HG02885 (cell line): Measurements from ENCODE around the gene BIRC6.
A peak's percentile ranks its signal among the peaks of the same experiment; 100 is the strongest.
"Not testable (repeated sequence)": the region's sequence is repeated elsewhere in the genome, so short reads cannot be mapped to it uniquely, and the experiment has no call there.

Source experiments
- ATAC-seq: cut with Tn5 transposase; IDR thresholded peaks from one replicate; pipeline ENCODE4 v1.9.1; 2021; ENCODE audit warnings: mild to moderate bottlenecking; ENCODE audit not compliant: unreplicated experiment, poor library complexity

Gene BIRC6

DNA sequence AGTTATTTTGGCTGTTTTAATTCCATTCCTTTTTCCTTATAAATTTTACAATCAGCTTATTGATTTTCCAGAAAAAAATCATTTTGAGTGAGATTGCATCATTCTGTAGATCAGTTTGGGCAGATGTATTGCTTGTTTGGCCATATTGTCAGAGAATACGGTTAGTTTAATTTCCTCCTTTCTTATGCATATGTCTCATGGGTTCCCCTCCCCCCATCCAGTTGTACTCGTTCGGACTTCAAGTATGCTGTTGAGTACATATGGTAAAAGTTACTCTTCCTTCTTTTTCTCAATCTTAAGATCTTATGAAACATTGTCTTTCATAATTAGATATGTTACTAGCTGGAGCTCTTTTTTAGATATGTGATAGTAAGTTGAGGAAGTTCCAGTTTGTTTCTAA, 139.8 kb downstream of the BIRC6 start:
- no peak for ATAC-seq

DNA sequence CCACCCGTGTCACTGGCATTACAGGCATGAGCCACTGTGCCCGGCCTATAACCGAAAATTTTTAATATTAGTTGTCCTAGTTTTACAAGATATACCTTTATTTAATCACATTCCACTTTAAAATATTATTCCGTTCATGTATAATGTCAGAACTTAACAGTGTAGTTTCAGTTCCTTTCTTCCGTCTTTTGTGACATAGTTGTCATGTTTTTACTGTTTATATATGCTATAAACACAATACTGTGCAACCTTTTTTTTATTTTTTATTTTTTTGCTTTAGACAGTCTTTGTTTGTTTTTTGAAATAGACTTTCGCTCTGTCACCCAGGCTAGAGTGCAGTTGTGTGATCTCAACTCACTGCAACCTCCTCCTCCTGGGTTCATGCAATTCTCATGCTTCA, 141.5 kb downstream of the BIRC6 start:
- ATAC-seq = no peak

DNA sequence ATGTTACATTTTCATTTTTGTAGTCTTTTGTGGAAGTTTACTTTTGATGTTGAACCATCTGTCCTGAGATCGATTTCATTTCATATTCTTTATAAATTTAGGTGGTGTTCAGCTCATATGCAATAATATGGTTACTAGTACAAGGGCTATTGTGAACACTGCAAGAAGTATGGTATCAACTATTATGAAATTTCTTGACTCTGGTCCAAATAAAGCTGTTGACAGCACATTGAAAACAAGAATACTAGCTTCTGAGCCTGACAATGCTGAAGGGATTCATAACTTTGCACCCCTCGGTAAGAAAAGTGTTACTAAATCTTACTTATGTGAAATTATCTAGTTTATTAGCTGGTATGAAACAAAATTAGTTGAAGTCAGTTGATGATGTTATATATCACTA, 146.1 kb downstream of the BIRC6 start:
- ATAC-seq = no peak

DNA sequence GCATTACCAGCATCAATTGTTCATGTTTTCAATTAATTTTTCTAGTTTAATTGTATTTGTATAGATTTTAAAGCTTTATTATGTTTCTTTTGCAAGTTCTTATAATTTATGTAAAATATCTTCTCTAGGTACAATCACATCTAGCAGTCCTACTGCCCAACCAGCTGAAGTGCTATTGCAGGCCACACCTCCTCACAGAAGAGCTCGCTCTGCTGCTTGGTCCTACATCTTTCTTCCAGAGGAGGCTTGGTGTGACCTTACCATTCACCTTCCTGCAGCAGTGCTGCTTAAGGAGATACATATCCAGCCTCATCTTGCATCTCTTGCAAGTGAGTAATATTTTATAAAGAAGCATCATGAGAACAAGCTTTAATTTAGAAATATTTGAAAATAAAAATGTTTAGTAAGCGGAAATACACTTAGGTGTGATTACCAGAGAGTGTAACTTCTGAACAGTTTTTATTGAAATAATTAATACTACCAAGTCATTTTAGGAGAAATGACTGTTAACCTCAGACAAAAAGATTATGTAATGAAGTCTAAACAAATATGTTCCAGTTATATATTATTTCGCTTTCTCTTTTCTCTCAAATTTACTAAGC, 148.2 kb downstream of the BIRC6 start:
- ATAC-seq = no peak

DNA sequence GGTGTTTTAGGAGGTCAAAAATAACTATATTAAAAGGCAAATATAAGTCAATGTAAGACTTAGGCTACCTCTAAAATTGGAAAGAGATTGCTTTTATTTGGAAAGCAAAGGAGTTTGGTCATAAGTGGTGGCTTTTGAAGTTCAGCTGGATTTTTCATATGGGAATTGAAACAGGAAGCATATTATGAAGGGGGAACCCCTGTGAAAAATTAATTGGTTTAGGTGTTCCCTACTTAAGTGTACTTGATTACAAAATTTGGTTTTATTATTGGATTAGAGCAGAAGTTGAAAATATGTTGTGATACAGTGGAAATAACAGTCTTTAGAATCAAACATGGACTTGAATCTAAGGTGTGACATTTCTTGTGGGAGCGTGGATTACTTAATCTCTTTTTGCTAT, 149.6 kb downstream of the BIRC6 start:
- no peak for ATAC-seq

DNA sequence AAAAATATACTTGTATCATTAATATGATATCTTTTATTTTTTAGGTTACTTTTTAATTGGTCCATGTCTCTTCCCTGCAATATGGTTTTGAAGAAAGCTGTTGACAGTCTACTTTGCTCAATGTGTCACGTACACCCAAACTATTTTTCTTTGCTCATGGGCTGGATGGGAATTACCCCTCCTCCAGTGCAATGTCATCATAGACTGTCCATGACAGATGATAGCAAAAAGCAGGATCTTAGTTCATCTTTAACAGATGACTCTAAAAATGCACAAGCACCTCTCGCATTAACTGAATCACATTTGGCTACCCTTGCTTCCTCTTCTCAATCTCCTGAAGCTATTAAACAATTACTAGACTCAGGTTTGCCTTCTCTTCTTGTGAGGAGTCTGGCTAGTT, 158.1 kb downstream of the BIRC6 start:
- ATAC-seq = no peak

DNA sequence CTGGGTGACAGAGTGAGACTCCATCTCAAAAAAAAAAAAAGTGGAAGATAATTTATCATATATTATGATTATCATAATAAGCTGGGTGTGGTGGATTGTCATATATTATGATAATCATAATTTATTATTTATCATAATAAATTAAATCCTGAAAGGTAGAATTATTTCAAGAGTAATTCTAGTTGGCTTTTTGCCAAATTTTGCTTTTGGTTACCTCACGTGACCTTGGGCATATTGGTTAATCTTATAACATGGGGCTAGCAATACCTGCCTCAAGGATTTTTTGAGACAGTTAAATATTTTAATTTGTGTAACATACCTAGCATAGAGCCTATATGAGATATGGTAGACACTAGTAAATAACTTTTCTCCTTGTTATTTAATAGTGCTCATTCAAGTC, 159.7 kb downstream of the BIRC6 start:
- ATAC-seq = no peak

DNA sequence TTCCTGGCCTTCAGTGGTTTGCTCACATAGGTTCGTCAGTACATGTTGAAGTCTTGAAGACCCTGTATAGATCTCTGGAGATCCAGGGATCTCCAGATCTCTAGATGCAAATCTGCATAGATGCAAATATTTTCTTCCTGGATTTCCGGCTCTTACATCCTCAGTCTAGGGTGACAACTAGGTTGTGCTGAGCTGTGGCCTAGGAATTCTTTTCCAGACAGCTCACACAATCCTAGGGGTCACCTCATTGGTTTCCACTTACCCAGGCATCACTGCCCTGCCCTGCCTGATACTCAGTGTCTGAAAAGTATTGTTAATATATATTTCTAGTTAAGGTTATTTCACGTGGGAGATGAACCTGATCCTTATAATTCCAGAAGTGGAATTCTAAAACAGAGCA, 165.9 kb downstream of the BIRC6 start:
- no peak for ATAC-seq

DNA sequence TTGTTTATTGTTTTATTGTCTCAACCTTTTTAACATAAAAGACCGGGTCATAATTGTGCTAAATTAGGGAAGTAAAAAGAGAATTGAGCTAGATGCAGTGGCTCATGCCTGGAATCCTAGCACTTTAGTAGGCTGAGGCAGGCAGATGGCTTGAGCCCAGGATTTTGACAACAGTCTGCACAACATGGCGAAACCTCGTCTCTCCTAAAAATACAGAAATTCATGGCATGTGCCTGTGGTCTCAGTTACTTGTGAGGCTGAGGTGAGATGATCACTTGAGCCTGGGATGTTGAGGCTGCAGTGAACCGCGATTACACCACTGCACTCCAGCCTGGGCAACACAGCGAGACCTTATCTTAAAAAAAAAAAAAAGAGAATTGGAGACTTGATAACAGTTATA, 166.9 kb downstream of the BIRC6 start:
- no peak for ATAC-seq

DNA sequence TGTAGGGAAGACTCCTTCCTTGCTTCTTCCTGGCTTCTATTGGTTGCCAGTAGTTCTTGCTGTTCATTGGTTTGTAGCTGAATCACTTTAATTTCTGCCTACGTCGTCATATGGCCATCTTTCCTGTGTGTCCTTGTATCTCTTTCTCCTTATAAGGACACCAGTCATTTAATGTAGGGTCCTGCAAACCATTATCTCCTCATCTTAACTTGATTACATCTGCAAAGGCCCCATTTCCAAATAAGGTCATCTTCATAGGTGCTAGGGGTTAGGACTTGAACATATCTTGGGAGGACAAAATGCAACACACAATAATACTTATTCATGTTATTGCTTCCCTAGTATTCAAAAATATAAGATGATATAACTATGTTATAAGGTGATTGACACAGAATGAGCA, 175.5 kb downstream of the BIRC6 start:
- ATAC-seq = no peak

DNA sequence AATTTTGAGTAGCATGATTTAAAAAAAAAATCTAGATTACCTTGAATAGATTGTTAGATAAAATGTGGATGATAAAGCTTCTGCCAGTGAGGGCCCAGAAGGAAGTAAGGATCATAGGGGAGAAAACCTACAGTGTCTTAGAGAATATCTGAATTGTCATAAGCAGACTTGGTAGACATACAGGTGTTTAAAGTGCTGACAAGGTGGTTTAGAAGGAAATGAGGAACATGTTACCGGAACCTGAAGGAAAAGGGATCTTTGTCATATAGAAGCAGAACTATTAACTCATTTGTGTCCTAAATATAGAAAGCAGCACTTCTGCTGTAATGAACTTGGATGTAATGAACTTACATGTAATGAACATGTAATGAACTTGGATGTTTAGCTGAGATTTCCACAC, 176.1 kb downstream of the BIRC6 start:
- no peak for ATAC-seq

DNA sequence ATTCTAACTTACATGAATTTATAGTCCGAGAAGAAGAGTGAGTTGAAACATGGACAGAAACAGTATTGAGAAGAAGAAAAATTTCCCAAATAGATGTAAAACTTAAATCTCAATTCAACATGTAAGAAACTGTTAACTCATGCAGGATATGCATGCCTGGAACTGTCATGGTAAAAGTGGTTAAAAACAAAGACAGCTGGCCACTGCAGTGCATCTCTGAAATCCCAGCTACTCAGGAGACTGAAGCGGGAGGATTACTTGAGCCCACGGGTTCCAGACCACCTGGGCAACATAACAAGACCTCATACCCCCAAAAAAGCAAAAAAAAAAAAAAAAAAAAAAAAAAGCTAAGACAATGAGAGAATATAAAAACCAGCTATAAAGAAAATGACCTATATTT, 178.0 kb downstream of the BIRC6 start:
- no peak for ATAC-seq

DNA sequence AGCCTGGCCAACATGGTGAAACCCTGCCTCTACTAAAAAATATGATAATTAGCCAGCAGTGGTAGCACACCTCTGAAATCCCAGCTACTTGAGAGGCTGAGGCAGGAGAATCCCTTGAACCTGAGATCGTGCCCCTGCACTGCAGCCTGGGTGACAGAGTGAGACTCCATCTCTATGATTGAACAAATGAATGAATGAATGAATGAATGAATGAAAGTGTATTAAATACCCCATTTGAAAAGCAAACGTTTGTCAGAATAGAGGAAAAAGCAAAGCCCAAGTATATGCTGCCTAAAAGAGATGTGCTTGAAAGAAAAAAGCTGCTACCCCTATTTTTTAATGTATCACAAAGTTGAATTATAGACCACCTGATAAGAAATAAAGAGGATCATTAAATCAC, 181.9 kb downstream of the BIRC6 start:
- ATAC-seq = no peak

DNA sequence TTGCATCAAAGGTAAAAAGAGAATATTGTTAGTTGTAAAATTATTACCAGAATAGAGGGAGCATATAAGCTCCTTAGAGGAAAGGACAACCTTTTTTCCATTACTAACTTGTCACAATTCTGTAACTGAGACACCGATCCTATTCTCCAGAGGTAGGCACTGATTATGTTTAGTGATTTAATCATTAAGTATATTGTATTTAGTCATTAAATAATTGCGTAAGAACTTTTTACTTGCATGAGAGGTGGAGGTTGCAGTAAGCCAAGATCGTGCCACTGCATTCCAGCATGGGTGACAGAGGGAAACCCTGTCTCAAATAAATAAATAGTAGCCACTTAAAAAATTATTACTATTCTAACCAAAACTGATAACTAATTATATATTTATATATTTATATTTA, 195.7 kb downstream of the BIRC6 start:
- ATAC-seq = not testable (repeated sequence)

DNA sequence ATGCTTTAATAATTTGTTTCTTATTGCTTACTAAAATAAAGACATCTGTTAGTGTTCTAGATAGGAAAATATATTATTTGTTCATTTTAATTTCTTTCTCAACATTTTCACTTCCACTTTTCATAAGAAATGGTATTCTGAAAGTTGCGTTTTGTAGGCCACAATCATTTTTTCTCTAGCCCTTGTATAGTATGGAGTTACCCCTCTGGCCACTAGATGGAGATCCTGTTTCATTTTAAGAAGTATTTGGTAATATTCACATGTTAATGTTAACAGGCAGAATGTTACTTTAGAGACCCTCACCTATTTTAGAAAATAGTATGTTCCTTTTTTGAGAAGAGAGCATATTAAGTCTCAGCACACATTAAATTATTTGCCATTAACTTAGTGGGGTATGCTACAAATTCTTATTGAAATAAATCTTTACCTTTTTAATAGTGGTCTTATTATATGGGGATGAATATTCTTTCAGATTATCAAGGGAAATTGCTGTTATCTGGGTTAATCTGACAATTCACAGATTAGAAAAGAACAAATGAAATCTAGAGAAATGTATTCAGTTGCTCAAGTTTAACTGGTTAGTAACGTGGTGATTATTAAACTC, 197.1 kb downstream of the BIRC6 start:
- peak; percentile 79 for ATAC-seq

DNA sequence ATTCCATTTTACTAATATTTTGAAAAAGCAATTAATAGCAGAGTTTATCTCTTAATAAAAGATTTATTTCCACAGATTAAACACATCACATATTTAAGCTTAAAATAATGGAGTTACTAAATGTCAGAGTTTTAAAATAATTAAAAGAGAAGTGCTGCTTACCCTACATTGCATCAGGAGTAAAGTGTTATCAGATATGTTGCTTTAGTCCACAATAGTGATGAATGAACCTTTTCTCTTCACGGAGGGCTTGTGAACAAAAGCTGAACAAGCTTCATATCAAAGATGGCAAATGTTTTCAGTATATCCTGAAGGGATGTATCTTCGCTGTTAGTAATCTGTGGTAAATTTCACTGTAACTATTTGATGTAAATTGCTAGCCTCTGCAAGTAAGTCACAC, 201.7 kb downstream of the BIRC6 start:
- ATAC-seq = no peak

DNA sequence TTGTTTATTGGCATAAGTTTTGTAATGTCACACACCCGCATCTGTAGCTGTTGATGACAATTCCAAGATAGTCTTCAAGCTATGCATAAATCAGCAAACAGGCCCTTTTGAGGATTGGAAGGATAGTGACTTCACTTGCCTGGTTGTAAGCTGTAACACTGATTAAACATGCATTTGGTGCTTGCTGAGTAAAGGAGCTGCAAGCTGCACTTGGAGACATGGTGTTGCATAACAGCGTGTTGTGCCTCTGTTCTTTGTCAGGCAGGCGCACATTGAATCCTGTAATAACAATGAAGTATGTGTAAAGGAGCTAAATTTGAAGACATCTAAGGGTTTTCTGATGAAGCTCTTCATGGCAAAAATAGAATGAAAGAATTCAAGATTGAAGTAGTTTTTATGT, 202.3 kb downstream of the BIRC6 start:
- ATAC-seq = no peak

DNA sequence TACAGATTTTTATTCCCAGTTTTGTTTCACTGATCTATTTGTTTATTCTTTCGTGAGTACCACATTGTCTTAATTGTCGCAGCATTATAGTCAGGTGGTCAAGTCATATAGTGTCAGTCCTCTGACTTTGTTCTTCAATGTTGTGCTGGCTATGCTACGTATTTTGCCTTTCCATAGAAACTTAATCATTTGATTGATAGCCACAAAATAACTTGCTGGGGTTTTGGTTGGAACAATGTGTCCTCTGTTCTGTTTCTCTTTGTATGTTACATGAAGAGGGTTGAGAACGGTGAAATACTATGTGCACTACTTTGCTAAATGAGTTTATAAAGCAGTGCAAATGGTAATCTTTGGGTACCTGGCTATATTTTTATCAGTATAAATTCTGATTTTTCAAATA, 206.1 kb downstream of the BIRC6 start:
- ATAC-seq = no peak

DNA sequence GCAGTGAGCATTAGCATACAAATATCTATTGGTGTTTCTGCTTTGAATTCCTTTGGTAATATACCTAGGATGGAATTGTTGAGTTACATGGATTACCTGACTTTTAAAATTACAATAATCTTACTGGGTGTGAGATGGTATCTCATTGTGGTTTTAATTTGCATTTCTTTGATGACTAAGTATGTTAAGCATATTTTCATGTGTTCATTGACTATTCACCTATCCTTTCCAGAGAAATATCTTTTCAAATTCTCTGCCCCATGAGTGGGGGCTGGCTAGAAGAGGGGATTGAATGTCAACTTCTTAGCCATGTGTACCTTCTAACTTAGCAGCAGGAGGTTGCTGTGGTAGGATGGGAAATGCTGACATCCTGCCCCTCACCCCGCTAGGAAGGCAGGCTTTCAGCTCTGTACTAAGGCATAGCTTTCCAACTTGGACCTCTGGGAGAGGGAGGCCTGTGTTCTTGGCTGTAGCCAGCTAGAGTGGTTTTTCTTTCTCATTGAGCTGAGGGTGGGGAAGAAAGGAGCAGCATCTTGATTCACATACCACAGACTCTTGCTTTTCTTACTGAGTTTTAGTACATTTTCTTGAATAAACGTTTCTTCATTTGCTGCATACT, 207.7 kb downstream of the BIRC6 start:
- no peak for ATAC-seq

DNA sequence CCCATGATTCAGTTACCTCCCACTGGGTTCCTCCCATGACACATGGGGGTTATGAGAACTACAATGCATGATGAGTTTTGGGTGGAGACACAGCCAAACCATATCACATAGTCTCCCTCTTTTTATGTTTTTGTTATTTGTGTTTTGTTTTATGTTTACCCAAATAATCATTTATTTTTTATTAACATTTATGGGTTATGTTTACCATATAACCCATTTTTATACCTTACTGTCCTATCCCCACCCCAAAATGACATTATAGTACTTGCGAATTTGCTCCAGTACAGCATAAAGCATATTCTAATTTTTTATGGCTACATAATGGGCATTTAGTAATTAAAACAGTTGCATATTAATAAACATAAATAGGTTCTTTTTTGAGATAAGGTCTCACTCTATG, 209.1 kb downstream of the BIRC6 start:
- no peak for ATAC-seq

DNA sequence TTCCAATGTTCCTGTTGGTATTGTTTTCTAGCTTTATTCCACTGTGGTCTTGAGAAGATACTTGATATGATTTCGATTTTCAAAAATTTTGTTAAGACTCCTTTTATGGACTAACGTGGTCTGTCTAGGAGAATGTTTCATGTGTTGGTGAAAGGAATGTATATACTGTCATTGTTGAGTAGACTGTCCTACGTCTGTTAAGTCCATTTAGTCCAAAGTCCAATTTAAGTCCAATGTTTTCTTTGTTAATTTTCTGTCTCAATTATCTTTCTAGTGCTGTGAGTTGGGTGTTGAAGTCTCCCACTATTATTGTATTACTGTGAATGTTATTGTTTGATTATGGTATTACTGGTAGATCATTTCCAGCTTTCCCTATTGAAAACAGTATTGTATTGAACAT, 215.2 kb downstream of the BIRC6 start:
- ATAC-seq = no peak

DNA sequence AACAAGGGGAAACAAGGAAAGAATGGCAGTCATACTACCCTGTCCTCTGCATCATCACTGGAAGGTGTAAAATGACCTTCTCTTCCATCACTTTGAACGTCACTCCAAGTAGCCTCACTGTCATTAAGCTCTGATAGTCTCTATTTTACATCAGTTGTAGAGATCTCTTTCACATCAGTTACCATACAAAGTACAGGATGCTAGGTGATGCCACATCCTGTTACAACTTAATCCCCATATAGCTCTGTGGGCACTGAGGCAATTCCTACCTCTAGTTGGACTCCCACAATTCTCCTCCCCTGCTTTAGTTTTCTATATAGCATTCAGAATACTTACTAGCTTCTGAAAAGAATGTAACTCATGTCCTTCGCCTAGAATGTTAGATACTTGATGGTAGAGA, 215.9 kb downstream of the BIRC6 start:
- ATAC-seq = no peak
